ENCODE measurements around the gene FAM32A.

FAM32A gene

GRCh38 chr19:16185123-16185767 is at the start of gene FAM32A:
FAM32A (plus strand) TSS chr19:16185410; CDS start chr19:16185443, 33 bp downstream.
- peak; percentile 97 to 98 for DNase-seq

GRCh38 chr19:16135430-16136127 is 49.6 kb upstream of the FAM32A start:
- DNase-seq = no peak

GRCh38 chr19:16136185-16136999 is 48.8 kb upstream of the FAM32A start:
- no peak for DNase-seq

DNA sequence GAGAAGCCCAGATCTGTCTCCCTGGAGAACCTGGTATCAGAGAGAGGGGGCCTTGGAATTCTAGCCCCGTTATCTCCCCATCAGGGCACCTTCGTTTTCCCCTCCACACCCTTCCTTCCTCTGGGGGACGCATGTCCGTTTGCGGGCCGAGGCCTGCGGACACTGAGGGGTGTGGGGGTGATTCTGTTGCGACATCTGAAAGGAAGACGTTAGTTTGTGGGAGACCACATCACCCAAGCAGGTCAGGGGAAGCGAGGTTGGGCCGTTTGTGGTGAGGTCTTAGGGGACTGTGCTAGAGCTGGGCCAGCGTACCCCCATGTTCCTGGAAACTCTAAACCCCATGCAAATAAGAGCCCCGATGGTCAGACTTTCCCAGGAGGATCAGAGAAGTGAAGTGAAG is 45.5 kb upstream of the FAM32A start:
- DNase-seq = no peak

- no peak for DNase-seq
Observed at GRCh38 chr19:16141043-16141442, 44.2 kb upstream of the FAM32A start.

- DNase-seq = no peak
Observed at GRCh38 chr19:16142032-16142580, 43.1 kb upstream of the FAM32A start.

DNA sequence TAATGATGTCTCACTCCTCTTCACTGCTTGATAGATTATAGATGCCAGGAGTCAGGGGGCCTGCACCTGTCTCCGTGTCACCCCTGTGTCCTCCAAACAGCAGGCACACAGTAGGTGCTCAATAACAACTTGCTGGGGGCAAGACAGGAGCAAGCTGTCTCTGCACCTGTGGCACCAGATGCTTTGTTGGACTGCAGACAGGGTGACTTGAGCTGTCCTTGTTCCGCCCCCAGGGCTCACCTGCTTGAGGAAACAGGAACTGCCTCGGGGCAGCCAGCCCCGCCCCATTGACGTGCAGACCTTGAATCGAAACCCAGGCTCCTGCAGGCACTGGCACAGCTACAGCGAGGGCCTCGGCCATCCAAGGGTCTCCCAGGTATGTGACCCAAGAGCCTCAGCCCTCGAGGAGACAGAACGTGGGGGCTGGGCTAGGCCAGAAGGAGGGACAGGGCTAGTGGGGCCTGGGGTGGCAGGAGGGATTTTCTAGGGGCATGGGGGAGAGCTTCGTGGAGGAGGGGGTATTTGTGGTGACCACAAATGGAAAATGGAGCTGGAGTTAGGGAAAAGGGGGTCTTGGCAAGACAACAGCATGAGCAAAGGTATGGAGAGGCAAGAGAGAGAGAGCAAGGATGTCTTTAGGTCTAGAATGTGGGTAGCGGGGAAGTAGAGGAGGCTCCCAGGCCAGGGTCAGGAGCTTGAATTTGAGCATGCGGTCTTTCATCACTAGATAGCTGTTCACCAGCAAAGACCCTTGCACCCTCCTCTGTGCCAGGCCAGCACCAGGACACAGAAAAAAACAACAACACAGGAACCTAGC is 41.6 kb upstream of the FAM32A start, which contains the start of gene HSH2D:
TSS of gene HSH2D (plus strand) at position 287 of the 817 bp plus-strand sequence. CDS start 5,066 bp downstream, outside the sequence.
- DNase-seq = peak; percentile 55 to 67

DNA sequence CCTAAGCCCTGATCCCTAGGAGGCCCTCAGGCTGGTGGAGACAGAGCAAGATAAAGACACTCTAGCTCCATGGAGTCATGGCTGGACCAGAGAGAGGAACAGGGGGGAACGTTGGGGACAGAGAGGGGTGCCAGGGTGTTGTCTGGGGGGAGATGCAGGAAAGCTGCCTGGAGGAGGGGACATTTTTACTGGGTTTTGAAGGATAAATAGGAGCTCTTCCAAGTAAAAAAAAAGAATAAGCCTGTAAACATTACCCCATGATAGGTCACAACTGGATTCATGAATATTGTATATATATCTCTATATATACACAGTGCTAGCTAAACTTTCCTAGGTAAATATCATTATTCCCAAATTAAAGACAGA is 41.0 kb upstream of the FAM32A start:
- no peak for DNase-seq

DNA sequence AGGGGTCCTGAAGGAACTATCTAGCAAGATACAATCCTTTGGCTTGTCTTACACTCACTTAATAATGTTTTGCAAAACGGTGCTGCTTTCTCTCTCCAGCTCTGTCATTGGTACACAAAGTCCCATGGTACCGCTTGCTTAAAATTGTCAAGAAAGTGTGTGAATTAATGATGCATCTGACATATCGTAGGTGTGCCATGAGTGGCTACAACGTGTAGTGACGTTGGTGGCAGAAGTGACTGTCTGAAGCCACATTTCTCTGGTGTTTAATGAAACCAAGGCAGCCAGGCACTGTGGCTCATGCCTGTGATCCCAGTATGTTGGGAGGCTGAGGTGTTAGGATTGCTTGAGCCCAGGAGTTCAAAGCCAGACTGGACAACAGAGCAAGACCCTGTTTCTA is 39.1 kb upstream of the FAM32A start:
- DNase-seq = no peak

DNA sequence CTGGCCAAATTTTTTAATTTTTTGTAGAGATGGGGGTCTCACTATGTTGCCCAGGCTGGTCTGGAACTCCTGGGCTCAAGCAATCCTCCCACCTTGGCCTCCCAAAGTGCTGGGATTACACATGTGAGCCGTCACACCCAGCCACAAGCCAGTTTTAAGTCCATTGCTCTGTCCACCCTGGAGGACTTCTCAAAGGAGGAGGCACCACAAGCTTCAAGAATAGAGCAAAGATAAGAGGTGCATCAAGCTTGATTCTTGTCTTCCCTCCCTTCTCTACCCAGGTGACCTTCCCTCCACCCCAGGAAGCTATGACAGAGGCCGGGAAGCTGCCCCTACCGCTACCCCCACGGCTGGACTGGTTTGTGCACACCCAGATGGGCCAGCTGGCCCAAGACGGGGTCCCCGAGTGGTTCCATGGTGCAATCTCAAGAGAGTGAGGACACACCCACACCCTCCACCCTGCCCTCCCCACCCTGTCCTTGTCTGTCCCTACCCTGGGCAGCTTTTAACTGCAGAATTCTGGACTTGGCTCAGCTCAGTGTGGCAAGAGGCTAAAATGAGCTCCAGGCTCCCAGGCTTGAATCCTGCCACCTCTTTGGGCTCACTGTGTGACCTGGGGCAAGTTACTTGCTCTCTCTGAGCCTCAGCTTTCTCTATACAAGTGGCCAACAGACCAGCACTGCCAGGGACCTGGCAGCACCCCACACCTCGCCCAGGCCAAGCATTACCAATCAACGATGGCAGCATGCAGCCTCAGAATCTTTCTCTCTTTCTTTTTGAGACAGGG is 36.6 kb upstream of the FAM32A start:
- no peak for DNase-seq

- no peak for DNase-seq
Observed at GRCh38 chr19:16153582-16154336, 31.5 kb upstream of the FAM32A start.

DNA sequence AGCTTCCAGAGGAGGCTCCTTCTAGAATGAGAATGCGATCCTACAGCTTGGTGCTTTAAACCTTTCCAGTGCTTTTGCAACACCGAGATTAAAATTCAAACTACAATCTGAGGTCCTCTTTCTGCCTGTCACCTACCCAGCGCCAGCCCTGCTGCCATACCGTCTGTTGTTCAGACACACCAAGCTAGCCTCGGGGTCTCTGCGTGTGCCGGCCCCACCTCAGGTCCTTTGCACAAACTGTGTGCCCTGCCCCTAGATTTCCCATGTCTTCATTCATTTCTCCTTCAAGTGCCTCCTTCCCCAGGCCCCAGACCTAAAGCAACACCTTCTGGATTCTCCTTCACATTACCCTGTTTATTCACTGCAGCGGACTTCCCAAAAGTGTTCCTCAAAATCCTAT is 30.7 kb upstream of the FAM32A start:
- DNase-seq = no peak

- DNase-seq = no peak
Observed at GRCh38 chr19:16155128-16155527, 30.1 kb upstream of the FAM32A start.

DNA sequence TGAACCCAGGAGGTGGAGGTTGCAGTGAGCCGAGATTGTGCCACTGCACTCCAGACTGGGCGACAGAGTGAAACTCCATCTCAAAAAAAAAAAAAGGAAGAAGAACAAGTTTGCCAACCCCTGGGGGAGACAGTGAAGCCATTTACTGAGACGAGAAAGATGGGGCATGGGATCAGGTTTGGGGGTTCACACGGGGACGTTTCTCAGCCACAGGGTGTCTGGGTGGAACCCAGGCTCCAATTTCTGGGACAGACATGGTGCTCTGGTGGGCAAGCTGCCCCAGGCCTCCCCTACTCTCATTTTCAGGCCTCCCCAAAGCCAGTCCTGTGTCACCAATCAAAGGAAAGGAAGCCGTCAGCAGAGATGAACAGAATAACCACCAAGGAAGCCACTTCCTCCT is 28.3 kb upstream of the FAM32A start:
- no peak for DNase-seq

DNA sequence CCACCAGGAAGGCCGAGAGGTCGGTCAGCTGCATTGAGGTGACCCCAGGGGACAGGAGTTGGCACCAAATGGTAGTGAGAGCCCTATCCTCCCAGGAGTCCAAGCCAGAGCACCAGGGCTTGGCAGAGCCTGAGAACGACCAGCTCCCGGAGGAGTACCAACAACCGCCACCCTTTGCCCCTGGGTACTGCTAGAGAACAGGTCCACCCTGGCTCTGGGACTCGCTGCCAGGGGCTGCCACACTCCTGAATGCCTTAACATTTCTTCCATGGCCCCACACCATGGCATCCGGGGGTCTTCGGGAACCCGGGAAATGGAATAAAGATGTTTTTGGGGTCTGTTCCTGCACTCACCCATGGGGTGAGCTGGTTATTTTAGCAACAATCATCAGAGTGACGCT is 27.6 kb upstream of the FAM32A start:
- no peak for DNase-seq

- no peak for DNase-seq
Observed at GRCh38 chr19:16159655-16160054, 25.6 kb upstream of the FAM32A start.

- no peak for DNase-seq
Observed at GRCh38 chr19:16160445-16160942, 24.7 kb upstream of the FAM32A start.

GRCh38 chr19:16160943-16161560 is 24.2 kb upstream of the FAM32A start:
- DNase-seq = peak; percentile 29 to 34

DNA sequence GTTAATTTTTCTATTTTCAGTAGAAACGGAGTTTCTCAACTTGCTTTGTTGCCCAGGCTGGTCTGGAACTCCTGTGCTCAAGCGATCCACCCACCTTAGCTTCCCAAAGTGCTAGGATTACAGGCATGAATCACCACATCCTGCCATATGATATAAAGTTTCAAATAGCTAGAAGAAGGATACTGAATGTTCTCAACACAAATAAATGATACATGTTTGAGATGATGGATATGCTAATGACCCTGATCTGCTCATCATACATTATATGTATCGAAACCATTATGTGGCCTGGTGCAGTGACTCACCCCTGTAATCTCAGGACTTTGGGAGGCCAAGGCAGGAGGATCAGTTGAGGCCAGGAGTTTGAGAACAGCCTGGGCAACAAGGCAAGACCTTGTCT is 23.4 kb upstream of the FAM32A start:
- no peak for DNase-seq

- DNase-seq = no peak
Observed at GRCh38 chr19:16164222-16164890, 20.9 kb upstream of the FAM32A start.
